Tibial artery (tissue), 4 donors: ENCODE measurements around the gene RPS2.

Experiments used
- DNase-seq, 2 donors: peaks; one replicate each; pipeline ENCODE4 v3.0.0-alpha.2; 2019
- H3K27ac ChIP-seq, 2 donors: fragments of 200-600 bp; sonication (generic) in 1 of 2; 1 replicate in 1 of 2; 2 replicates in 1 of 2; pipeline ENCODE4 v1.5.1; 2018 to 2019; ENCODE audit warnings: mild to moderate bottlenecking in 1 of 2
- H3K27me3 ChIP-seq, 2 donors: fragments of 200-600 bp; sonication (generic) in 1 of 2; one replicate each; pipeline versions ENCODE4 v1.5.1 to v1.6.0; 2016 to 2019
- H3K36me3 ChIP-seq, 3 donors: fragments of 200-600 bp; sonication (generic) in 2 of 3; one replicate each; pipeline ENCODE4 v1.5.1; 2016 to 2019; ENCODE audit warnings: mild to moderate bottlenecking in 2 of 3
- H3K4me1 ChIP-seq, 4 donors: fragments of 200-600 bp; sonication (generic) in 2 of 4; 1 replicate in 3 of 4; 2 replicates in 1 of 4; pipeline ENCODE4 v1.5.1; 2016 to 2019
- H3K4me3 ChIP-seq, 2 donors: fragments of 200-600 bp; sonication (generic) in 1 of 2; 1 replicate in 1 of 2; 2 replicates in 1 of 2; pipeline ENCODE4 v1.5.1; 2018 to 2019; ENCODE audit warnings: mild to moderate bottlenecking in 2 of 2
- H3K9me3 ChIP-seq, 3 donors: fragments of 200-600 bp; sonication (generic) in 1 of 3; one replicate each; pipeline ENCODE4 v1.5.1; 2016 to 2019
- intact Hi-C: fragments of 100-400 bp; cut with DNase I; formaldehyde crosslinking; loops from one replicate; pipeline ENCODE4 v1.15.0; 2023; ENCODE audit warnings: low total_unique reads
- TF ChIP-seq, protein P1 (sequence below), 2 experiments: fragments of 200-600 bp in 1 of 2; fragments of 450-650 bp in 1 of 2; IDR thresholded peaks; one replicate each; pipeline ENCODE4 v1.5.1; 2017 to 2019; ENCODE audit warnings: antibody characterized with exemption in 2 of 2, mild to moderate bottlenecking in 1 of 2, moderate library complexity in 1 of 2

Gene RPS2

DNA sequence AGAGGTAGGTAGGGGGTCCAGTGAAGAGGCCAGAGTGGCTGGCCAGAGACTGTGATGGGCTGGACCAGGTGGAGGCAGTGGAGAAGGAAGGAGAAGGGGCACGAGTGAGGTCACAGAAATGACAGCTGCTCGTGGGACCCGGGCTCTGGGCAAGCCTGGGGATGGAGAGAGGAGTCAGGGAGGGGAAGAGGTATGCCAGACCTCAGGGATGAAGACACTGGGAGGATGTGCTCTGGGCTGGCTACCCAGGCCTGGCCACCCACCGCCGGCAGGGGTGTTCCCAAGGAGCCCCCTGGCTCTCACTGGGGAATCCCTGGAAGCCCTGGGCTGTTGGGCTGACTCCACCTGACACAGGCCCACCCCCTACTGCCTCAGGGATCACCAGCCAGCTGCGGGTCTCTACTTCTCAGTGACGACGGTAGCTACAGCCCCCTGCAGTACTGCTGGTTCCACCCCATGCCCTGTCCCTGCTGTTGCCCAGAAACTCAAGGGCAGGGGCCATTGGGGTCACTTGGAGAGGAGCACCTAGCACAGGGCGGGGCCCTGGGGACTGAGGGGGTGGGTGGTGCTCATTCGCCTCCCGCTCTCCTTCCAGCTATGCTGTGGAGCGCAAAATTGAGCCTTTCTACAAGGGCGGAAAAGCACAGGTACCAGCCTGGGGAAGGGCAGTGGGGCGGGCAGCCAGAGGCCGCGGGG lies 9.0 kb upstream of the RPS2 start:
- H3K4me1 ChIP-seq: peaks cover 0 to 33% (median 21%) of the 10 kb centered on the region in 4 donors
- intact Hi-C loops: loop anchor here (5.0 kb wide), 1 partner anchor 361 kb away; the partner anchor contains the start of genes CRAMP1 and IFT140
- H3K4me3 ChIP-seq: no peak overlapping the region
- H3K27ac ChIP-seq: no peak overlapping the region
- TF ChIP-seq, protein P1, sequence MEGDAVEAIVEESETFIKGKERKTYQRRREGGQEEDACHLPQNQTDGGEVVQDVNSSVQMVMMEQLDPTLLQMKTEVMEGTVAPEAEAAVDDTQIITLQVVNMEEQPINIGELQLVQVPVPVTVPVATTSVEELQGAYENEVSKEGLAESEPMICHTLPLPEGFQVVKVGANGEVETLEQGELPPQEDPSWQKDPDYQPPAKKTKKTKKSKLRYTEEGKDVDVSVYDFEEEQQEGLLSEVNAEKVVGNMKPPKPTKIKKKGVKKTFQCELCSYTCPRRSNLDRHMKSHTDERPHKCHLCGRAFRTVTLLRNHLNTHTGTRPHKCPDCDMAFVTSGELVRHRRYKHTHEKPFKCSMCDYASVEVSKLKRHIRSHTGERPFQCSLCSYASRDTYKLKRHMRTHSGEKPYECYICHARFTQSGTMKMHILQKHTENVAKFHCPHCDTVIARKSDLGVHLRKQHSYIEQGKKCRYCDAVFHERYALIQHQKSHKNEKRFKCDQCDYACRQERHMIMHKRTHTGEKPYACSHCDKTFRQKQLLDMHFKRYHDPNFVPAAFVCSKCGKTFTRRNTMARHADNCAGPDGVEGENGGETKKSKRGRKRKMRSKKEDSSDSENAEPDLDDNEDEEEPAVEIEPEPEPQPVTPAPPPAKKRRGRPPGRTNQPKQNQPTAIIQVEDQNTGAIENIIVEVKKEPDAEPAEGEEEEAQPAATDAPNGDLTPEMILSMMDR (IDR thresholded peaks at IDR 0.05): no peak
- H3K36me3 ChIP-seq: peaks cover 48 to 49% (median 48%) of the 10 kb centered on the region in 3 donors
- no peak for DNase-seq
- H3K9me3 ChIP-seq: no peaks in the 10 kb centered on the region
- H3K27me3 ChIP-seq: peaks cover 0 to 52% of the 10 kb centered on the region in 2 donors

DNA sequence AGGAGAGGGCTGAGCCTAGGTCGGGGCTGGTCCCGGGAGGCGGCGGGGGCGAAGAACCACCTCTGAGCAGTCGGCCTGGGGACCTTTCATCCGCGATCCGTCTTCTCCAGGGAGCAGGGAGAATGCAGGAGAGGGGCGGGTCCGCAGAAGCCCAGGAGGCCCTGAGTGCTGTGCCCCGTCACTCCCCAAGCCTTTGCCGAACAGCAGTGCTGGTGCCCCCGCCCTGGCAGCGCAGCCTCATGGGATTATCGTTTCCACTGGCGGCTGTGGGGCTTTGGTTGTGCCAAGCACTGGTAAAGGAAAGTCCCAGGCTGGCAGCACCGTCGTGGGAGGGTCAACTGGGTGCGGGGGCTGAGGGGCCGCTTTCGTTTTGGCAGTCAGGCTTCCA lies 7.9 kb upstream of the RPS2 start:
- peaks cover 37 to 38% (median 37%) of the 10 kb centered on the region in 3 donors for H3K36me3 ChIP-seq
- no peak for DNase-seq
- peak overlapping the region; percentile 79 to 99 for H3K4me3 ChIP-seq
- H3K9me3 ChIP-seq: no peaks in the 10 kb centered on the region
- peaks cover 0 to 41% of the 10 kb centered on the region in 2 donors for H3K27me3 ChIP-seq
- H3K27ac ChIP-seq: peak overlapping the region; percentile 80 to 94
- TF ChIP-seq, protein P1 (IDR thresholded peaks at IDR 0.05): no peak
- intact Hi-C loops: loop anchor here (5.0 kb wide), 1 partner anchor 360 kb away; the partner anchor contains the start of genes CRAMP1 and IFT140
- peaks cover 0 to 32% (median 21%) of the 10 kb centered on the region in 4 donors for H3K4me1 ChIP-seq

DNA sequence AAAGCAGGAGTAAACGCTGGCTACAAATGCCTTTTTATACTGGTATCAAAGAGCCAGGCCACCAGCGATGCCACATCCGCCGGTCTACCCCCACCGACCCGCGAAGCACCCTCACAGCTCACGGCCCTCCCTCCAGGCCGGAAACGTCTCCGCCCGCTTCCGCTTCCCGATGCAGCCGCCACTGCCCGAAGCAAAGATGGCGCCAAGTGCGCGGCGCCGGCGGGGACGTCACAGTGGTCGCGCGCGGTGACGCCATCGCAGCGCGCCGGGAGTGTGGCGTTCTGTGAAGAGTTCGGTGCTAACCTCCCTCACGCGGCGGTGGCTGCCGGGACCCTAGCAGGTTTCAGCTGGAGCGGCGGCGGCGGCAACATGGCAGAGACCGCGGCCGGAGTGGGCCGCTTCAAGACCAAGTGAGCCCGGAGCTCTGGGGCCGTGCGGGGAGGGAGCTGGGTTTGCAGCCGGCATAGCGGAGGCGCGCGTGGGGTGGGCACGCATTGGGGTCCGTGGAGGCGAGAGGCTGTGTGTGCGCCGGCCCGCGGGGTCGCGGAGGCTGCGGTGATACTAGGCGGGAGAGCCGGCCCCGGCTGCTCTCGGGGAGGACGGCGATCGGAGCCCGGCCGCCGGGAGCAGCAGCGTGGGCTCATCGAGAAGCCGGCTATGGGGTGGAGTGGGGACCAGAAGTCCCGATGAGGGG lies 7.3 kb upstream of the RPS2 start, which contains the start of gene TBL3:
Gene TBL3, plus strand, starts transcription at position 258 of the 694 bp plus-strand sequence. Its CDS starts 112 bp downstream, at position 370.
- H3K9me3 ChIP-seq: no peaks in the 10 kb centered on the region
- TF ChIP-seq, protein P1 (IDR thresholded peaks at IDR 0.05): no peak
- H3K4me3 ChIP-seq: peak within 1 kb of the TSS; percentile 79 to 99
- intact Hi-C loops: loop anchor here (5.0 kb wide), 1 partner anchor 360 kb away; the partner anchor contains the start of genes CRAMP1 and IFT140
- peaks cover 0 to 36% of the 10 kb centered on the region in 2 donors for H3K27me3 ChIP-seq
- H3K27ac ChIP-seq: peak within 1 kb of the TSS; percentile 80 to 94
- peak; percentile 91 to 96 for DNase-seq
- peaks cover 0 to 32% (median 21%) of the 10 kb centered on the region in 4 donors for H3K4me1 ChIP-seq
- H3K36me3 ChIP-seq: peaks cover 31 to 32% (median 31%) of the 10 kb centered on the region in 3 donors

DNA sequence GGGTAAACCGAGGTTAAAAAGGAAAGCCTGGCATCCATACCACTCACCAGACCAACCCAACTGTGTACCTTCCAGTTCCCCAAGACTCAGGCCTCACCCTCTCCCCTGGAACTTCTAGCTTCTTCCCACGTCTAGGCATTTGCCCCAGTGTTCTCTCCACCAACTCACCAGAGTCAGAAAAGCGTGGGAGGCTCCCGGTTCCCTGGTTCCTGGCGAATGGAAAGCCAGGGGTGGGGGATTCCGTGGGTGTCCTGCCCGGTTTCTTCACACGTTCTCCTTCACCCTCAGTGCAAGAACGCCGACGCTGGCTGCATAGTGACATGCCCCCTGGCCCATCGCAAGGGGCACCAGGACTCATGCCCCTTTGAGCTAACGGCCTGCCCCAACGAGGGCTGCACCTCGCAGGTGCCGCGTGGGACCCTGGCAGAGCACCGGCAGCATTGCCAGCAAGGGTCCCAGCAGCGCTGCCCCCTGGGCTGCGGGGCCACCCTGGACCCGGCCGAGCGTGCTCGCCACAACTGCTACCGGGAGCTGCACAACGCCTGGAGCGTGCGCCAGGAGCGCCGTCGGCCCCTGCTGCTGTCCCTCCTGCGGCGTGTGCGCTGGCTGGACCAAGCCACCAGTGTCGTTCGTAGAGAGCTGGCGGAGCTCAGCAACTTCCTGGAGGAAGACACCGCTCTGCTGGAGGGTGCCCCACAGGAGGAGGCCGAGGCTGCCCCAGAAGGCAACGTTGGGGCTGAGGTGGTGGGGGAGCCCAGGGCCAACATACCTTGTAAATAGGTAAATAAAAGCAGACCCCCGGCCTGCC lies 3.7 kb upstream of the RPS2 start:
- Histone ChIP-seq H3K9me3 (no peaks in the 10 kb centered on the region), H3K4me3 (no peak overlapping the region), H3K27ac (no peak overlapping the region), H3K27me3 (no peaks in the 10 kb centered on the region), H3K36me3 (peaks cover 3 to 7% (median 4%) of the 10 kb centered on the region in 3 donors), H3K4me1 (peaks cover 0 to 40% (median 27%) of the 10 kb centered on the region in 4 donors)
- TF ChIP-seq, protein P1 (IDR thresholded peaks at IDR 0.05): no peak
- no peak for DNase-seq
- intact Hi-C loops: no loop called here

DNA sequence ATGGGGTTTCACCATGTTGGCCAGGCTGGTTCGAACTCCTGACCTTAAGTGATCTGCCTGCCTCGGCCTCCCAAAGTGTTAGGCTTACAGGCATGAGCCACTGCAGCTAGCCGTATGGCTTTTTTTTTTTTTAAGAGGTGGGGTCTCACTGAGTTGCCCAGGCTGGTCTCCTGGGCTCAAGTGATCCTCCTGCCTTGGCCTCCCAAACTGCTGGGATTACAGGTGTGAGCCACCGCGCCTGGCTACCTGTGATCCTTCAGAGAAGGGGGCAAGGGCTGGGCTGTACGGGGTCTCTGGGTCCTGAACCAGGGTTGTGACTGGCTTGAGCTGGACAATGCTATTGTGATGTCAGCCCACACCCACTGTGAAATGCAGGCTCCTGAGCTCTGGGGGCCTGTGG lies 1.8 kb upstream of the RPS2 start, which contains the start of gene RNF151:
Gene RNF151, plus strand, starts transcription at position 397 of the 400 bp plus-strand sequence. CDS start 26 bp downstream, outside the sequence.
- Histone ChIP-seq H3K9me3 (no peaks in the 10 kb centered on the region), H3K36me3 (peaks cover 22 to 26% (median 23%) of the 10 kb centered on the region in 3 donors), H3K4me1 (peaks cover 0 to 29% (median 17%) of the 10 kb centered on the region in 4 donors), H3K27ac (peak within 1 kb of the TSS in 1 of 2 donors; percentile 98), H3K4me3 (peak within 1 kb of the TSS; percentile 89 to 93), H3K27me3 (no peaks in the 10 kb centered on the region)
- no peak for DNase-seq
- intact Hi-C loops: no loop called here
- TF ChIP-seq, protein P1 (IDR thresholded peaks at IDR 0.05): no peak
